GM12892 (cell line): ENCODE data around the gene ZNF813.
"Not testable (repeated sequence)": the region's sequence is repeated elsewhere in the genome, so short reads cannot be mapped to it uniquely, and the experiment has no call there.

ENCODE experiments used
- DNase-seq: peaks from one replicate; pipeline ENCODE4 v3.0.0; 2011; ENCODE audit not compliant: insufficient read length
- FAIRE-seq: peaks from 2 replicates; lab custom pipeline; 2011; peaks lifted over from hg19 to GRCh38; lab: Jason Lieb, UNC
- POLR2A ChIP-seq: IDR thresholded peaks from 2 replicates; pipeline ENCODE4 v1.6.1; 2011; ENCODE audit warnings: low read depth, low read length, control low read depth
- POLR2AphosphoS5 ChIP-seq: IDR thresholded peaks from 2 replicates; pipeline ENCODE4 v1.6.1; 2011; ENCODE audit warnings: low read depth, low read length, control low read depth
- TAF1 ChIP-seq: IDR thresholded peaks from 2 replicates; pipeline ENCODE4 v1.6.1; 2011; ENCODE audit warnings: low read depth, mild to moderate bottlenecking, control low read depth, low read length, borderline replicate concordance

The ZNF813 gene

GRCh38 chr19:53461866-53462265, 5.7 kb upstream of the ZNF813 start:
- DNase-seq, result no peak
- TF ChIP-seq TAF1, result no peak
- no peak for TF ChIP-seq POLR2AphosphoS5
- TF ChIP-seq POLR2A, result no peak
- FAIRE-seq, result no peak

- no peak for TF ChIP-seq POLR2A
- no peak for TF ChIP-seq POLR2AphosphoS5
- no peak for TF ChIP-seq TAF1
- DNase-seq, result no peak
- FAIRE-seq, result no peak
These were observed 4.7 kb upstream of the ZNF813 start for GRCh38 chr19:53462861-53463260.

- DNase-seq (no peak), FAIRE-seq (no peak)
- no peak for TF ChIP-seq POLR2AphosphoS5
- TF ChIP-seq POLR2A, result no peak
These were observed 4.3 kb upstream of the ZNF813 start for GRCh38 chr19:53463263-53463662.

- TF ChIP-seq POLR2A (no peak), POLR2AphosphoS5 (no peak)
- no peak for FAIRE-seq
- DNase-seq, result no peak
These were observed 628 bp upstream of the ZNF813 start for GRCh38 chr19:53466726-53467484.

GRCh38 chr19:53468628-53469027, 1.1 kb downstream of the ZNF813 start:
- not testable (repeated sequence) for DNase-seq, FAIRE-seq

- TF ChIP-seq TAF1, result no peak
- no peak for TF ChIP-seq POLR2AphosphoS5
- TF ChIP-seq POLR2A, result no peak
- no peak for FAIRE-seq
- DNase-seq, result no peak
These were observed 4.4 kb downstream of the ZNF813 start for GRCh38 chr19:53471916-53472315.

- not testable (repeated sequence) for FAIRE-seq, DNase-seq
These were observed 7.3 kb downstream of the ZNF813 start for GRCh38 chr19:53474832-53475231.

GRCh38 chr19:53475470-53475869, 7.9 kb downstream of the ZNF813 start:
- not testable (repeated sequence) for FAIRE-seq, DNase-seq

GRCh38 chr19:53483751-53484150, 16.2 kb downstream of the ZNF813 start:
- DNase-seq, FAIRE-seq: not testable (repeated sequence)

- FAIRE-seq (no peak), DNase-seq (no peak)
- TF ChIP-seq POLR2A, result no peak
- TF ChIP-seq TAF1, result no peak
- no peak for TF ChIP-seq POLR2AphosphoS5
These were observed 17.8 kb downstream of the ZNF813 start for GRCh38 chr19:53485046-53486004.

- TF ChIP-seq POLR2A (no peak), TAF1 (no peak), POLR2AphosphoS5 (no peak)
- no peak for DNase-seq
- no peak for FAIRE-seq
These were observed 24.6 kb downstream of the ZNF813 start for GRCh38 chr19:53492153-53492552.

GRCh38 chr19:53497311-53498023, 29.9 kb downstream of the ZNF813 start:
- not testable (repeated sequence) for FAIRE-seq, DNase-seq

GRCh38 chr19:53498024-53498395, 30.5 kb downstream of the ZNF813 start:
- DNase-seq, FAIRE-seq: not testable (repeated sequence)

GRCh38 chr19:53503151-53503550, 35.6 kb downstream of the ZNF813 start:
- DNase-seq, FAIRE-seq: not testable (repeated sequence)

- FAIRE-seq, DNase-seq: not testable (repeated sequence)
These were observed 36.3 kb downstream of the ZNF813 start for GRCh38 chr19:53503671-53504364.

GRCh38 chr19:53504365-53504703, 36.8 kb downstream of the ZNF813 start:
- DNase-seq, FAIRE-seq: not testable (repeated sequence)
